T-cell (primary cell): Measurements from ENCODE around the gene FSCN2. TPM values are rescaled to one million over a fixed set of nuclear protein-coding genes. Genes with fewer than 3 reads are reported as not detected.

ENCODE experiments used
- ATAC-seq, 4 experiments: fragments of 200-7000 bp in 3 of 4; fragments of 150-1000 bp in 1 of 4; cut with Tn5 transposase; replicated peaks in 1 of 4; 1 replicate in 3 of 4; 2 replicates in 1 of 4; pipeline ENCODE4 v1.10.0; 2021; ENCODE audit warnings: moderate library complexity in 3 of 4, mild to moderate bottlenecking in 2 of 4, moderate number of reproducible peaks in 1 of 4
- CTCF ChIA-PET, 2 donors: fragments of 300-600 bp; sonication (Branson Sonifier 250); formaldehyde crosslinking; loops; one replicate each; lab custom pipeline; 2022; ENCODE audit warnings: antibody characterized with exemption in 2 of 2; lab: Charles Lee
- POLR2A ChIA-PET, 2 donors: fragments of 300-600 bp; sonication (Branson Sonifier 250); formaldehyde crosslinking; loops; one replicate each; lab custom pipeline; 2022; ENCODE audit warnings: antibody characterized with exemption in 2 of 2; lab: Charles Lee
- DNase-seq, 35 experiments: peaks; one replicate each; pipeline versions ENCODE4 v3.0.0 to v3.0.0-alpha.2; 2013 to 2023
- H3K27ac ChIP-seq: one replicate; pipeline ENCODE4 v1.5.1; 2013; ENCODE audit warnings: low read length
- H3K27me3 ChIP-seq, 2 experiments: replicated peaks in 1 of 2; 1 replicate in 1 of 2; 2 replicates in 1 of 2; pipeline versions ENCODE4 v1.6.1 to v1.7.0; 2013; ENCODE audit warnings: low read length in 1 of 2, mixed read lengths in 1 of 2; ENCODE audit not compliant: control insufficient read depth in 2 of 2, insufficient read depth in 2 of 2; ENCODE audit errors: extremely low read depth in 1 of 2
- H3K36me3 ChIP-seq, 2 donors: 1 replicate in 1 of 2; 2 replicates in 1 of 2; pipeline versions ENCODE4 v1.6.1 to v1.7.0; 2013; ENCODE audit warnings: low read length in 1 of 2; ENCODE audit not compliant: control insufficient read depth in 2 of 2, insufficient read depth in 1 of 2; ENCODE audit errors: extremely low read depth in 1 of 2
- H3K4me1 ChIP-seq, 2 experiments: 1 replicate in 1 of 2; 2 replicates in 1 of 2; pipeline versions ENCODE4 v1.6.1 to v1.7.0; 2013; ENCODE audit warnings: low read length in 2 of 2, mixed read lengths in 1 of 2; ENCODE audit not compliant: insufficient read depth in 2 of 2, control insufficient read depth in 1 of 2; ENCODE audit errors: extremely low read depth in 1 of 2
- H3K4me3 ChIP-seq, 2 donors: 1 replicate in 1 of 2; 2 replicates in 1 of 2; pipeline versions ENCODE4 v1.5.1 to v1.7.0; 2013; ENCODE audit warnings: mild to moderate bottlenecking in 2 of 2, low read length in 1 of 2, moderate library complexity in 1 of 2; ENCODE audit not compliant: control insufficient read depth in 1 of 2; ENCODE audit errors: extremely low read depth in 1 of 2
- H3K9me3 ChIP-seq: 2 replicates; pipeline ENCODE4 v1.7.0; 2013
- H3K27ac Mint-ChIP-seq, 2 donors: one replicate each; pipeline ENCODE4 v1.8.0; 2020 to 2021; ENCODE audit warnings: mild to moderate bottlenecking in 2 of 2, mixed read lengths in 2 of 2
- H3K27me3 Mint-ChIP-seq, 2 donors: one replicate each; pipeline ENCODE4 v1.8.0; 2021 to 2022; ENCODE audit warnings: mixed read lengths in 2 of 2
- H3K36me3 Mint-ChIP-seq: one replicate; pipeline ENCODE4 v1.8.0; 2021; ENCODE audit warnings: mixed read lengths
- H3K4me1 Mint-ChIP-seq, 3 donors: one replicate each; pipeline ENCODE4 v1.8.0; 2020 to 2022; ENCODE audit warnings: mixed read lengths in 3 of 3, mild to moderate bottlenecking in 1 of 3
- H3K4me3 Mint-ChIP-seq, 3 donors: one replicate each; pipeline ENCODE4 v1.8.0; 2020 to 2022; ENCODE audit warnings: mild to moderate bottlenecking in 3 of 3, mixed read lengths in 3 of 3, moderate library complexity in 3 of 3
- H3K9me3 Mint-ChIP-seq, 3 donors: one replicate each; pipeline ENCODE4 v1.8.0; 2020 to 2022; ENCODE audit warnings: mixed read lengths in 3 of 3
- WGBS: methylation state at CpG from one replicate; pipeline ENCODE4 v1.1.5; 2013; ENCODE audit warnings: missing lambda C conversion rate; ENCODE audit not compliant: insufficient coverage; 5-methylcytosine and 5-hydroxymethylcytosine counted together
- total RNA-seq, 35 experiments: library from RNA in 6 of 35; stranded (reverse) in 6 of 35; fragments of 120-200 nt in 1 of 35; gene quantifications; one replicate each; pipeline versions ENCODE4 v1.2.1 to v1.2.4 and lab custom pipeline; 2013 to 2026

FSCN2 gene
- total RNA-seq (1 to 10 TPM in 3 of 5 donors, under 1 TPM in 2; 0.91 to 4.2 (median 1.2) TPM), total RNA-seq (lab: John Stamatoyannopoulos, UW) (0.06 to 4.3 (median 0.42) reads per million in 29 experiments)
- total RNA-seq (2013): 0.48 TPM

- no peak within 1 kb of the TSS for H3K27ac Mint-ChIP-seq
- no peaks in the 10 kb centered on the region for H3K36me3 ChIP-seq
- no peak within 1 kb of the TSS for H3K4me3 Mint-ChIP-seq
- H3K9me3 Mint-ChIP-seq: no peaks in the 10 kb centered on the region
- no peaks in the 10 kb centered on the region for H3K4me1 ChIP-seq
- DNase-seq (no peak), ATAC-seq (no peak)
- H3K27me3 Mint-ChIP-seq: peaks cover 0 to 10% of the 10 kb centered on the region in 2 donors
- H3K27me3 ChIP-seq: peaks cover 0 to 61% of the 10 kb centered on the region in 2 experiments
- no peaks in the 10 kb centered on the region for H3K9me3 ChIP-seq
- ChIA-PET CTCF (no interaction called here), POLR2A (no interaction called here)
- 74% methylated on average over 42 of the region's 42 CpGs for WGBS
- H3K4me1 Mint-ChIP-seq: no peaks in the 10 kb centered on the region
- no peak within 1 kb of the TSS for H3K27ac ChIP-seq
- no peaks in the 10 kb centered on the region for H3K36me3 Mint-ChIP-seq
- H3K4me3 ChIP-seq: no peak within 1 kb of the TSS
These were observed at the start of gene FSCN2 for GRCh38 chr17:81527591-81528383. TSS of gene FSCN2 (plus strand) at chr17:81528377. CDS start at chr17:81528532, 155 bp downstream.

- Mint-ChIP-seq H3K27ac (no peak overlapping the region), H3K4me3 (peak overlapping the region in 1 of 3 donors; percentile 24), H3K4me1 (peaks cover 5 to 14% (median 7%) of the 10 kb centered on the region in 3 donors), H3K9me3 (no peaks in the 10 kb centered on the region), H3K27me3 (peaks cover 9 to 33% of the 10 kb centered on the region in 2 donors), H3K36me3 (no peaks in the 10 kb centered on the region)
- WGBS: 82% methylated on average over 16 of the region's 20 CpGs
- H3K27me3 ChIP-seq: peaks cover 0 to 56% of the 10 kb centered on the region in 2 experiments
- no peaks in the 10 kb centered on the region for H3K36me3 ChIP-seq
- H3K9me3 ChIP-seq: no peaks in the 10 kb centered on the region
- H3K4me1 ChIP-seq: peaks cover 0 to 30% of the 10 kb centered on the region in 2 experiments
- POLR2A ChIA-PET: no interaction called here
- no peak for DNase-seq
- CTCF ChIA-PET: no interaction called here
- ATAC-seq: no peak
- no peak overlapping the region for H3K4me3 ChIP-seq
- no peak overlapping the region for H3K27ac ChIP-seq
These were observed 48.8 kb upstream of the FSCN2 start for GRCh38 chr17:81479175-81480071.

DNA sequence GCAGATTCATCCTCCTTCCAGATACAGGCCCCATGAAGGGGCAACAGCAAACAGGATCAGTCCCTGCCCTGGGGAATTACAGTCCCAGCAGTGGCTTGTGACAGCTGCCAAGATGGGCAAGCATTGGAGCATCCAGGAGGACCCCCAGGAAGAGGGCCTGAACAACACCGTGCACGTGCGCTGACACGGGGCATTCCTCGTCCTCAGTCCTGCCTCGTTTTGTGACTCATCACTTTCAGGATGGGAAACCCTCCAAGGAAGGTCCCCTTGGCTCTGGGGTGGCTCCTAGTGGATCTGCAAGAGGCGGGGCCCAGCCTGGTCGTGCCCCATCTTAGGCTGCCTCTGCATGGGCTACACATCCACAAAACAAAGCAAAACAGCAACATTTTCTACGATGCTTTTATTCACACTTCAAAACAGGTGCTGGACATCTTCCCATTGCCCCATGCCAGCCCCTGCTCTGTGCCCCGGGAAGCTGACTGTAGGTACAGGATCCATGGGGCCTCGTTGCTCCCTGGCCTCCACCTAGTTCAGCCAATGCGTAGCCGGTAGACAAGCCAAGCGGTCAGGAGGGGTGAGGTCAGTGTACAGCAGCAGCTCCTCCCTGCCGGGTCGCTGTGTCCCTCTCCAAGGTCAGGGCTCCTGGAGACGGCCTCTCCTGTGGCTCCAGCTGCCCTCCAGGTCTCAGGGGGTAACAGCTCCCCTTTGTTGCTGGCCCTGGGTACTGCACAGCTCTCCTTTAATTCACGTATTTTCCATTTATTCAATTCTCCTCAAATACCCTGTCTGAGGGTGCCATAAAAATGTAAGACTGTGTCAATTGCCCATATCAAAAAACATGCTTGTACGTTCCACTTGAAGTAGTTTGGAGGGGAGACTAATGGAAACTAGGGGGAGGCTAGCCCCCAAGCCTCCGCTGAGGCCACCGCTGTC lies 47.8 kb upstream of the FSCN2 start:
- CTCF ChIA-PET: no interaction called here
- Histone ChIP-seq H3K27ac (no peak overlapping the region), H3K9me3 (no peaks in the 10 kb centered on the region), H3K36me3 (no peaks in the 10 kb centered on the region), H3K27me3 (peaks cover 0 to 61% of the 10 kb centered on the region in 2 experiments), H3K4me3 (no peak overlapping the region), H3K4me1 (peaks cover 0 to 37% of the 10 kb centered on the region in 2 experiments)
- Mint-ChIP-seq H3K4me1 (peaks cover 5 to 14% (median 7%) of the 10 kb centered on the region in 3 donors), H3K36me3 (no peaks in the 10 kb centered on the region), H3K27me3 (peaks cover 9 to 33% of the 10 kb centered on the region in 2 donors), H3K27ac (no peak overlapping the region), H3K9me3 (no peaks in the 10 kb centered on the region), H3K4me3 (peak overlapping the region in 2 of 3 donors; percentile 19 to 24)
- DNase-seq (no peak), ATAC-seq (no peak)
- POLR2A ChIA-PET: no interaction called here
- WGBS: 87% methylated on average over 13 of the region's 21 CpGs

DNA sequence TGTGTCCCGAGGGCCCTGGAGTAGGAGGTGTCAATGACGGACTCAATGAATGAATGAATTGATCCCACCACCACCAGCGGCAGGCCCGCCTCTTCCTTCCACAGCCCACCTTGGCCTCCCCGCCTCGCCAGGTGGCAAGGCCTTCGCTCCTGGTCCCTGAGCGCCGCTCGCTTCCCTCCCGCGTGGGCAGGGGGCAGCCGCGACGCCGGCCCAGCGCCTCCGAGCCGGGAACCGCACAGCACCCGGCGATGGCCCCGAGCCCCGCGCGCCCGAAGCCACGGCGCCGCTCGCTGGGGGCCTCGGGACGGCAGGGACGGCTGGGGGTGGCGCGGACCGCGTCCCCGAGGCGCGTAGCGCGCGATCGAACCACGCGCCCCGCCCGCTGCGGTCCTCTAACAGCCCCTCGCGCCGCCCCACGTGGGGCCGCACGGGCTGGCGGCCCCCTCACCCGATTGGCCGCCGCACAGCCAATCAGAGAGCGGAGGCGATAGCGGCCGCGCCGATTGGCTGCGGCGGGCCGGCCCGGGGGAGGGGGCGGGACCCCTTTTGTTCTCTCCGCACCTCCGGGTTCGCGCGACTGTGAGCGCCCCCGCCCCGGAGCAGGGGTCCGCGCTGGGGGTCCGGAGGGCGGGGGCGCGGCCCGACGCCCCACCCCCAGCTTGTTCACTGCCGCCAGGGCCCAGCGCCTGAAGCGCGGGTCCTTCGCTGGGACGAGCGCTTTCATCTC lies 46.9 kb upstream of the FSCN2 start:
- Histone ChIP-seq H3K36me3 (no peaks in the 10 kb centered on the region), H3K27ac (no peak overlapping the region), H3K9me3 (no peaks in the 10 kb centered on the region), H3K4me3 (peak overlapping the region; percentile 14 to 62), H3K27me3 (peaks cover 0 to 59% of the 10 kb centered on the region in 2 experiments), H3K4me1 (peaks cover 0 to 37% of the 10 kb centered on the region in 2 experiments)
- ChIA-PET CTCF (no interaction called here), POLR2A (no interaction called here)
- Mint-ChIP-seq H3K27me3 (peaks cover 13 to 33% of the 10 kb centered on the region in 2 donors), H3K9me3 (no peaks in the 10 kb centered on the region), H3K4me1 (peaks cover 7 to 18% (median 7%) of the 10 kb centered on the region in 3 donors), H3K36me3 (no peaks in the 10 kb centered on the region), H3K4me3 (peak overlapping the region; percentile 58 to 72 (median 67)), H3K27ac (no peak overlapping the region)
- 6% methylated on average over 82 of the region's 94 CpGs for WGBS
- ATAC-seq (peak; percentile 64 to 85 (median 70)), DNase-seq (peak in 33 of 35 experiments; percentile 13 to 79 (median 51))

GRCh38 chr17:81481815-81482505 lies 46.2 kb upstream of the FSCN2 start:
- no peaks in the 10 kb centered on the region for H3K9me3 Mint-ChIP-seq
- CTCF ChIA-PET: no interaction called here
- POLR2A ChIA-PET: no interaction called here

More at GRCh38 chr17:81481815-81482505, 46.2 kb upstream of the FSCN2 start:
- no peak overlapping the region for H3K27ac ChIP-seq
- H3K4me3 ChIP-seq: peak overlapping the region; percentile 14 to 62
- ATAC-seq: no peak
- H3K4me1 ChIP-seq: peaks cover 0 to 37% of the 10 kb centered on the region in 2 experiments
- H3K9me3 ChIP-seq: no peaks in the 10 kb centered on the region
- Mint-ChIP-seq H3K4me1 (peaks cover 7 to 18% (median 7%) of the 10 kb centered on the region in 3 donors), H3K36me3 (no peaks in the 10 kb centered on the region), H3K27ac (no peak overlapping the region), H3K27me3 (peaks cover 14 to 33% of the 10 kb centered on the region in 2 donors), H3K4me3 (peak overlapping the region; percentile 58 to 72 (median 67))
- no peaks in the 10 kb centered on the region for H3K36me3 ChIP-seq
- H3K27me3 ChIP-seq: peaks cover 0 to 66% of the 10 kb centered on the region in 2 experiments
- WGBS: 62% methylated on average over 5 of the region's 18 CpGs
- peak in 1 of 35 experiments; percentile 7 for DNase-seq
